ENCODE results near the gene MYH10.

GRCh38 chr17:8588877-8589554, 41.5 kb downstream of the MYH10 start:
- TF ChIP-seq CTCF (IDR thresholded peaks at IDR 0.05) (no peak), POLR2A (IDR thresholded peaks at IDR 0.05) (no peak)

Data from upper lobe of left lung (tissue), 4 donors.